ENCODE results near the gene ARMC12.

ARMC12 gene

GRCh38 chr6:35777356-35778102, 40.7 kb downstream of the ARMC12 start:
- no peak for DNase-seq

GRCh38 chr6:35778437-35778836, 41.6 kb downstream of the ARMC12 start:
- no peak for DNase-seq

GRCh38 chr6:35780719-35781118, 43.9 kb downstream of the ARMC12 start, which contains the start of gene CLPSL1:
Gene CLPSL1, plus strand, starts transcription at chr6:35781019. Its CDS starts 92 bp downstream, at chr6:35781111.
- DNase-seq = no peak

- DNase-seq = no peak
Measured at GRCh38 chr6:35781290-35781689, 44.5 kb downstream of the ARMC12 start.

- no peak for DNase-seq
Measured at GRCh38 chr6:35782424-35782823, 45.6 kb downstream of the ARMC12 start.

- DNase-seq = no peak
Measured at GRCh38 chr6:35784200-35784599, 47.4 kb downstream of the ARMC12 start.

GRCh38 chr6:35786272-35786671, 49.4 kb downstream of the ARMC12 start:
- no peak for DNase-seq

- no peak for DNase-seq
Measured at GRCh38 chr6:35786810-35787209, 50.0 kb downstream of the ARMC12 start.

GRCh38 chr6:35787266-35788218, 50.7 kb downstream of the ARMC12 start:
- no peak for DNase-seq

GRCh38 chr6:35788423-35788982, 51.7 kb downstream of the ARMC12 start:
- DNase-seq = no peak

GRCh38 chr6:35790683-35791082, 53.9 kb downstream of the ARMC12 start:
- no peak for DNase-seq

- no peak for DNase-seq
Measured at GRCh38 chr6:35794536-35795452, 58.0 kb downstream of the ARMC12 start.

- no peak for DNase-seq
Measured at GRCh38 chr6:35795453-35796071, 58.7 kb downstream of the ARMC12 start.

GRCh38 chr6:35796236-35796635, 59.4 kb downstream of the ARMC12 start:
- no peak for DNase-seq

- DNase-seq = no peak
Measured at GRCh38 chr6:35797837-35798526, 61.1 kb downstream of the ARMC12 start.

Measured in NCI-H524 (cell line).